HG03378 (cell line): ENCODE results near the gene MSI2.

ENCODE experiments used
- ATAC-seq: cut with Tn5 transposase; IDR thresholded peaks from one replicate; pipeline ENCODE4 v1.9.1; 2021; ENCODE audit warnings: mild to moderate bottlenecking, moderate library complexity; ENCODE audit not compliant: unreplicated experiment

Gene MSI2

GRCh38 chr17:57559634-57560318 is 303.5 kb downstream of the MSI2 start:
- ATAC-seq, result no peak

- no peak for ATAC-seq
Measured at GRCh38 chr17:57560319-57560705, 304.0 kb downstream of the MSI2 start.

GRCh38 chr17:57561072-57561861 is 304.9 kb downstream of the MSI2 start:
- ATAC-seq, result no peak

GRCh38 chr17:57562184-57562698 is 305.9 kb downstream of the MSI2 start:
- no peak for ATAC-seq

- ATAC-seq, result no peak
Measured at GRCh38 chr17:57563958-57564357, 307.6 kb downstream of the MSI2 start.

GRCh38 chr17:57565176-57565575 is 308.9 kb downstream of the MSI2 start:
- ATAC-seq, result no peak

GRCh38 chr17:57566721-57567120 is 310.4 kb downstream of the MSI2 start:
- ATAC-seq, result no peak

GRCh38 chr17:57567251-57567650 is 310.9 kb downstream of the MSI2 start:
- ATAC-seq, result no peak

GRCh38 chr17:57568340-57568739 is 312.0 kb downstream of the MSI2 start:
- no peak for ATAC-seq

GRCh38 chr17:57569021-57569420 is 312.7 kb downstream of the MSI2 start:
- ATAC-seq, result no peak

- ATAC-seq, result no peak
Measured at GRCh38 chr17:57569853-57570252, 313.5 kb downstream of the MSI2 start.

GRCh38 chr17:57570724-57571344 is 314.5 kb downstream of the MSI2 start:
- ATAC-seq, result no peak

GRCh38 chr17:57572062-57572461 is 315.7 kb downstream of the MSI2 start:
- no peak for ATAC-seq

- no peak for ATAC-seq
Measured at GRCh38 chr17:57572600-57572999, 316.3 kb downstream of the MSI2 start.

- ATAC-seq, result no peak
Measured at GRCh38 chr17:57574040-57574513, 317.8 kb downstream of the MSI2 start.

- ATAC-seq, result no peak
Measured at GRCh38 chr17:57576744-57577143, 320.4 kb downstream of the MSI2 start.

GRCh38 chr17:57577751-57578607 is 321.7 kb downstream of the MSI2 start:
- ATAC-seq, result no peak

GRCh38 chr17:57578608-57579225 is 322.4 kb downstream of the MSI2 start:
- ATAC-seq, result no peak

- ATAC-seq, result no peak
Measured at GRCh38 chr17:57579245-57579644, 322.9 kb downstream of the MSI2 start.

- ATAC-seq, result no peak
Measured at GRCh38 chr17:57580055-57580739, 323.9 kb downstream of the MSI2 start.
